Gastrocnemius medialis (tissue), 4 donors: ENCODE results near the gene PSMD13. TPM values are rescaled to one million over a fixed set of nuclear protein-coding genes. Genes with fewer than 3 reads are reported as not detected.
"Not testable (repeated sequence)": the region's sequence is repeated elsewhere in the genome, so short reads cannot be mapped to it uniquely, and the experiment has no call there.

Experiments used
- ATAC-seq, 2 donors: fragments of 150-250 bp; one replicate each; pipeline ENCODE4 v1.9.1; 2016
- DNase-seq, 2 donors: peaks; one replicate each; pipeline ENCODE4 v3.0.0-alpha.2; 2019
- H3K27ac ChIP-seq, 4 donors: fragments of 200-600 bp; sonication (generic); 1 replicate in 1 of 4; 2 replicates in 3 of 4; pipeline ENCODE4 v1.5.1; 2016 to 2018; ENCODE audit warnings: mild to moderate bottlenecking in 2 of 4, moderate library complexity in 1 of 4
- H3K27me3 ChIP-seq, 3 donors: fragments of 200-600 bp; sonication (generic) in 2 of 3; 1 replicate in 1 of 3; 2 replicates in 2 of 3; pipeline versions ENCODE4 v1.5.1 to v1.6.0; 2016 to 2019; ENCODE audit warnings: mild to moderate bottlenecking in 1 of 3, moderate library complexity in 1 of 3
- H3K36me3 ChIP-seq, 2 donors: fragments of 200-600 bp; sonication (generic) in 1 of 2; one replicate each; pipeline ENCODE4 v1.5.1; 2017 to 2018
- H3K4me1 ChIP-seq, 2 donors: fragments of 200-600 bp; sonication (generic) in 1 of 2; one replicate each; pipeline ENCODE4 v1.5.1; 2016 to 2017; ENCODE audit warnings: mild to moderate bottlenecking in 2 of 2
- H3K4me3 ChIP-seq, 4 donors: fragments of 200-600 bp; sonication (generic) in 3 of 4; 1 replicate in 1 of 4; 2 replicates in 3 of 4; pipeline ENCODE4 v1.5.1; 2016 to 2019; ENCODE audit warnings: mild to moderate bottlenecking in 2 of 4
- H3K9me3 ChIP-seq, 3 donors: fragments of 200-600 bp; sonication (generic) in 2 of 3; 1 replicate in 1 of 3; 2 replicates in 2 of 3; pipeline ENCODE4 v1.5.1; 2016 to 2019
- CTCF ChIP-seq, 5 experiments: fragments of 450-650 bp in 3 of 5; fragments of 200-600 bp in 2 of 5; sonication (generic) in 2 of 5; IDR thresholded peaks in 4 of 5; conservative IDR thresholded peaks in 1 of 5; 1 replicate in 4 of 5; 2 replicates in 1 of 5; pipeline ENCODE4 v1.5.1; 2016 to 2019; ENCODE audit warnings: antibody characterized with exemption in 5 of 5, mild to moderate bottlenecking in 3 of 5, moderate library complexity in 3 of 5
- POLR2A ChIP-seq, 2 donors: fragments of 450-650 bp; IDR thresholded peaks; one replicate each; pipeline ENCODE4 v1.6.1; 2017; ENCODE audit warnings: antibody characterized with exemption in 2 of 2, mild to moderate bottlenecking in 2 of 2, moderate library complexity in 2 of 2
- in situ Hi-C, 4 donors: fragments of 200-750 bp; cut with MboI; loops; one replicate each; pipeline versions ENCODE4 v1.15.0 to v1.8.0; 2017; ENCODE audit warnings: low sequenced_read_pairs in 4 of 4
- intact Hi-C: fragments of 100-400 bp; cut with DNase I; formaldehyde crosslinking; loops from one replicate; pipeline ENCODE4 v1.15.1; 2023; ENCODE audit warnings: low total_unique reads
- total RNA-seq, 4 donors: library from RNA; depleted of rRNA; stranded (reverse); fragments of >200 nt; gene quantifications; one replicate each; pipeline versions ENCODE4 v1.1.0 to v1.2.3, GENCODE V29; 2016

The PSMD13 gene
- 100 to 1,000 TPM; 128 to 189 (median 163) TPM for total RNA-seq

GRCh38 chr11:236774-237767 lies at the start of gene PSMD13:
PSMD13 (plus strand) TSS chr11:236976; CDS start chr11:237050, 74 bp downstream.
- in situ Hi-C loops (no loop called here), intact Hi-C loops (loop anchor here (1.0 to 5.0 kb wide), 5 partner anchors 29 to 281 kb away; partner anchors contain the start of genes PGGHG and RNH1)
- TF ChIP-seq POLR2A (IDR thresholded peaks at IDR 0.05), result peak; percentile 71 to 94
- no peak for TF ChIP-seq CTCF (IDR thresholded peaks at IDR 0.05 in 4 of 5, conservative IDR thresholded peaks at IDR 0.05 in 1 of 5)

GRCh38 chr11:189200-189783 lies 47.5 kb upstream of the PSMD13 start:
- H3K36me3 ChIP-seq, H3K27ac ChIP-seq, ATAC-seq, in situ Hi-C loops, DNase-seq, H3K4me1 ChIP-seq, H3K4me3 ChIP-seq, H3K27me3 ChIP-seq, H3K9me3 ChIP-seq, intact Hi-C loops: not testable (repeated sequence)
- TF ChIP-seq CTCF (IDR thresholded peaks at IDR 0.05 in 4 of 5, conservative IDR thresholded peaks at IDR 0.05 in 1 of 5), result peak in 1 of 5 experiments; percentile 14

More at GRCh38 chr11:236774-237767, at the start of gene PSMD13:
- no peaks in the 10 kb centered on the region for H3K27me3 ChIP-seq
- DNase-seq (peak; percentile 57 to 78), ATAC-seq (peak; percentile 87 to 91)
- H3K4me1 ChIP-seq, result peaks cover 42 to 43% of the 10 kb centered on the region in 2 donors
- no peaks in the 10 kb centered on the region for H3K9me3 ChIP-seq
- peak within 1 kb of the TSS; percentile 97 to 99 (median 97) for H3K27ac ChIP-seq
- peaks cover 0 to 18% of the 10 kb centered on the region in 2 donors for H3K36me3 ChIP-seq
- H3K4me3 ChIP-seq, result peak within 1 kb of the TSS; percentile 88 to 100 (median 98)

- DNase-seq, result peak in 1 of 2 donors; percentile 15
- H3K27me3 ChIP-seq, H3K36me3 ChIP-seq, H3K4me3 ChIP-seq, ATAC-seq, H3K27ac ChIP-seq, H3K9me3 ChIP-seq, in situ Hi-C loops, H3K4me1 ChIP-seq, intact Hi-C loops: not testable (repeated sequence)
These were observed 46.9 kb upstream of the PSMD13 start for GRCh38 chr11:189843-190311.

GRCh38 chr11:190546-190945 lies 46.2 kb upstream of the PSMD13 start:
- H3K27ac ChIP-seq, intact Hi-C loops, ATAC-seq, H3K9me3 ChIP-seq, H3K4me3 ChIP-seq, H3K4me1 ChIP-seq, in situ Hi-C loops, H3K27me3 ChIP-seq, DNase-seq, H3K36me3 ChIP-seq: not testable (repeated sequence)

GRCh38 chr11:191490-192478 lies 45.0 kb upstream of the PSMD13 start:
- in situ Hi-C loops, H3K36me3 ChIP-seq, H3K27ac ChIP-seq, H3K9me3 ChIP-seq, H3K4me1 ChIP-seq, DNase-seq, intact Hi-C loops, H3K27me3 ChIP-seq, H3K4me3 ChIP-seq: not testable (repeated sequence)
- TF ChIP-seq CTCF (IDR thresholded peaks at IDR 0.05 in 4 of 5, conservative IDR thresholded peaks at IDR 0.05 in 1 of 5), result peak in 4 of 5 experiments; percentile 30 to 60 (median 46)
- peak; percentile 62 to 65 for ATAC-seq

- H3K36me3 ChIP-seq, H3K27ac ChIP-seq, ATAC-seq, DNase-seq, in situ Hi-C loops, H3K4me1 ChIP-seq, H3K4me3 ChIP-seq, H3K27me3 ChIP-seq, intact Hi-C loops, H3K9me3 ChIP-seq: not testable (repeated sequence)
These were observed 44.1 kb upstream of the PSMD13 start, which contains the start of gene SCGB1C1 for GRCh38 chr11:192674-193128. SCGB1C1 (plus strand) TSS chr11:193078; CDS start chr11:193100, 22 bp downstream.

GRCh38 chr11:193481-193880 lies 43.3 kb upstream of the PSMD13 start:
- H3K9me3 ChIP-seq, in situ Hi-C loops, ATAC-seq, intact Hi-C loops, DNase-seq, H3K36me3 ChIP-seq, H3K27ac ChIP-seq, H3K27me3 ChIP-seq, H3K4me1 ChIP-seq, H3K4me3 ChIP-seq: not testable (repeated sequence)
